Activated B cell treated with CpG ODN at 0.5 μM for 24 hours (primary cell): ENCODE results near the gene NAGLU. TPM values are rescaled to one million over a fixed set of nuclear protein-coding genes. Genes with fewer than 3 reads are reported as not detected.

Source experiments
- ATAC-seq: fragments of 200-7000 bp; cut with Tn5 transposase; one replicate; pipeline ENCODE4 v1.10.0; 2021; ENCODE audit warnings: low read depth, mild to moderate bottlenecking, moderate library complexity
- CTCF ChIA-PET: fragments of 350-600 bp; sonication (Branson Sonifier 250); formaldehyde crosslinking; loops from one replicate; lab custom pipeline; 2021; ENCODE audit warnings: antibody characterized with exemption; lab: Charles Lee
- POLR2A ChIA-PET: fragments of 350-600 bp; sonication (Branson Sonifier 250); formaldehyde crosslinking; loops from one replicate; lab custom pipeline; 2021; ENCODE audit warnings: antibody characterized with exemption; lab: Charles Lee
- DNase-seq: peaks from one replicate; pipeline ENCODE4 v3.0.0; 2022
- H3K27ac Mint-ChIP-seq: one replicate; pipeline ENCODE4 v1.8.0; 2020; ENCODE audit warnings: mixed read lengths
- H3K27me3 Mint-ChIP-seq: one replicate; pipeline ENCODE4 v1.8.0; 2021; ENCODE audit warnings: mixed read lengths
- H3K36me3 Mint-ChIP-seq: one replicate; pipeline ENCODE4 v1.8.0; 2021; ENCODE audit warnings: low read depth, mixed read lengths
- H3K4me1 Mint-ChIP-seq: one replicate; pipeline ENCODE4 v1.8.0; 2021; ENCODE audit warnings: mixed read lengths
- H3K4me3 Mint-ChIP-seq: one replicate; pipeline ENCODE4 v1.8.0; 2020; ENCODE audit warnings: mild to moderate bottlenecking, mixed read lengths
- H3K9me3 Mint-ChIP-seq: one replicate; pipeline ENCODE4 v1.8.0; 2020; ENCODE audit warnings: mixed read lengths
- intact Hi-C: fragments of 100-400 bp; cut with micrococcal nuclease; formaldehyde crosslinking; loops from one replicate; pipeline ENCODE4 v1.15.1; 2024
- total RNA-seq: library from RNA; stranded (reverse); gene quantifications from 2 replicates; pipeline ENCODE4 v1.2.3, GENCODE V29; 2022
- TF ChIP-seq, protein P1 (sequence below): fragments of 200-600 bp; IDR thresholded peaks from one replicate; pipeline ENCODE4 v1.8.0; 2022; ENCODE audit warnings: antibody characterized with exemption, mild to moderate bottlenecking

The NAGLU gene
- total RNA-seq, 1 donor from 2014 or later = 33.9 TPM

- ATAC-seq (no peak), DNase-seq (no peak)
- intact Hi-C loops = no loop called here
- TF ChIP-seq, protein P1, sequence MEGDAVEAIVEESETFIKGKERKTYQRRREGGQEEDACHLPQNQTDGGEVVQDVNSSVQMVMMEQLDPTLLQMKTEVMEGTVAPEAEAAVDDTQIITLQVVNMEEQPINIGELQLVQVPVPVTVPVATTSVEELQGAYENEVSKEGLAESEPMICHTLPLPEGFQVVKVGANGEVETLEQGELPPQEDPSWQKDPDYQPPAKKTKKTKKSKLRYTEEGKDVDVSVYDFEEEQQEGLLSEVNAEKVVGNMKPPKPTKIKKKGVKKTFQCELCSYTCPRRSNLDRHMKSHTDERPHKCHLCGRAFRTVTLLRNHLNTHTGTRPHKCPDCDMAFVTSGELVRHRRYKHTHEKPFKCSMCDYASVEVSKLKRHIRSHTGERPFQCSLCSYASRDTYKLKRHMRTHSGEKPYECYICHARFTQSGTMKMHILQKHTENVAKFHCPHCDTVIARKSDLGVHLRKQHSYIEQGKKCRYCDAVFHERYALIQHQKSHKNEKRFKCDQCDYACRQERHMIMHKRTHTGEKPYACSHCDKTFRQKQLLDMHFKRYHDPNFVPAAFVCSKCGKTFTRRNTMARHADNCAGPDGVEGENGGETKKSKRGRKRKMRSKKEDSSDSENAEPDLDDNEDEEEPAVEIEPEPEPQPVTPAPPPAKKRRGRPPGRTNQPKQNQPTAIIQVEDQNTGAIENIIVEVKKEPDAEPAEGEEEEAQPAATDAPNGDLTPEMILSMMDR = no peak
- Mint-ChIP-seq H3K4me1 (peaks cover 9% of the 10 kb centered on the region), H3K27me3 (no peaks in the 10 kb centered on the region), H3K4me3 (no peak overlapping the region), H3K27ac (no peak overlapping the region), H3K9me3 (no peaks in the 10 kb centered on the region), H3K36me3 (peaks cover 54% of the 10 kb centered on the region)
- ChIA-PET CTCF (interaction anchor here (6.7 kb wide), 1 partner anchor 85 kb away, joined by 49 read pairs; no protein-coding TSS in a partner anchor), POLR2A (no interaction called here)
These were observed 21.2 kb upstream of the NAGLU start for GRCh38 chr17:42514867-42515266.

DNA sequence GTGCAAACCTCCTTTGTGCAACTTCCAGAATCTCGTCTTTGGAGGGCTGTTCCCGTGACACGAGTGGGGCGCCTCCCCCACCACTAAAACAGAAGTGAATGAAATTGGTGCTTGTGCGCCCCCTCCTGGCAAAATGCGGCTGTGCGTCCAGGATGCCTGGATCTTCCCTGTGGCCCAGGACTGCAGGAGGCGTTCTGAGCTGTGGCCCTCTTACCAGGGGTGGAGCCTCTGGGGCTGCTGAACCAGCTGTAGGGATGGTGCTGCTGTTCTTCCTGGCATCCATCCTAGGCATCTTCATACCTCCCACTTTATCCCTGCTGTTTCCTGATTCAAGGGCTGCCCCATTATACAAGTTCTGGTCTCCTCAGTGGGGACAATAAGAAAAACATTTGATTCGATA lies 18.5 kb upstream of the NAGLU start:
- Mint-ChIP-seq H3K27ac (no peak overlapping the region), H3K9me3 (no peaks in the 10 kb centered on the region), H3K27me3 (no peaks in the 10 kb centered on the region), H3K4me1 (peaks cover 7% of the 10 kb centered on the region), H3K4me3 (no peak overlapping the region), H3K36me3 (peaks cover 52% of the 10 kb centered on the region)
- TF ChIP-seq, protein P1 = peak; percentile 64
- POLR2A ChIA-PET = interaction anchor here (0.6 kb wide), 1 partner anchor 92 kb away, joined by 3 read pairs; no protein-coding TSS in a partner anchor
- CTCF ChIA-PET = interaction anchor here (0.5 to 6.7 kb wide), 9 partner anchors 13 to 205 kb away, joined by 3 to 49 read pairs (median 3); partner anchors contain the start of gene NAGLU
- peak; percentile 75 for DNase-seq
- intact Hi-C loops = loop anchor here (1.0 to 2.0 kb wide), 4 partner anchors 89 to 205 kb away; no protein-coding TSS in a partner anchor
- ATAC-seq = peak; percentile 92

DNA sequence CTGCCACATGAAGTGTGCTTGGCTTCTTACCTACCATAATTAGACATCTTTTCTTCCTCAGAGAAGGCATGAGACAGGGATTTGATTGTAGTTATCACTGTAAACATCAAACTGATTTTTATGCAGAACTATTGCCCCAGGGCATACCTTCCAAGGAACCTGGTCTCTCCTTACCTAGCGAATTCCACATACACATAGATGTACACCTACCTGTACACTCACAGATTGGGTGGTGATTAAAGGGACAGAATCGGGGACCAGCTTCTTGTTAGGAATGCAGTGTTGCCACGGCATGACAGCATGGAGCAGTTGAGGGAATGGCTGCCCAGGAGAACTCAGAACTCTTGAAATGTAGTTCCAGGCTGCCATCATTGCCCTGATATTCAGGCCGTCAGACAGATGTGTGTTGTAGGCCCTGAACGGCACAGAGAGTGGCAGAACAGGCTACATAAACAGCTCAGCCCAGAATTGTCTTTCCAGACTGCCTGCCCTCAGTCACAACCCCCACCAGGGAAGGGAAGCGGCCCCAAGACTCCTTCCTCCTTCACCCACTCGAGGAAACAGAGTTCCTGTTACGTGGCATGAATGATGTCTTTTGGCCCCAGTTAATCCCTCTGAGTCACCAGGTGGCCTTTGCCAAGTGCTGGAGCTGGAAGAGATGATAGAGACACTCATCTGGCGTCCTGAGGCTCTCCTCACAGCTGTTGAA lies 17.8 kb upstream of the NAGLU start:
- ATAC-seq (no peak), DNase-seq (no peak)
- Mint-ChIP-seq H3K4me3 (no peak overlapping the region), H3K4me1 (peaks cover 5% of the 10 kb centered on the region), H3K36me3 (peaks cover 55% of the 10 kb centered on the region), H3K27me3 (no peaks in the 10 kb centered on the region), H3K27ac (no peak overlapping the region), H3K9me3 (no peaks in the 10 kb centered on the region)
- ChIA-PET CTCF (interaction anchor here (0.5 to 6.7 kb wide), 13 partner anchors 9 to 707 kb away, joined by 3 to 49 read pairs (median 3); partner anchors contain the start of genes CAVIN1, NAGLU and P3H4), POLR2A (interaction anchor here (0.6 kb wide), 1 partner anchor 92 kb away, joined by 3 read pairs; no protein-coding TSS in a partner anchor)
- intact Hi-C loops = no loop called here
- TF ChIP-seq, protein P1 = no peak

GRCh38 chr17:42518755-42519545 lies 17.1 kb upstream of the NAGLU start:
- Mint-ChIP-seq H3K27me3 (no peaks in the 10 kb centered on the region), H3K4me3 (no peak overlapping the region), H3K4me1 (peaks cover 5% of the 10 kb centered on the region), H3K36me3 (peaks cover 54% of the 10 kb centered on the region), H3K9me3 (no peaks in the 10 kb centered on the region), H3K27ac (no peak overlapping the region)
- CTCF ChIA-PET = interaction anchor here (0.7 to 6.7 kb wide), 8 partner anchors 8 to 707 kb away, joined by 3 to 49 read pairs (median 4); partner anchors contain the start of genes CAVIN1 and P3H4
- no peak for ATAC-seq
- intact Hi-C loops = no loop called here
- POLR2A ChIA-PET = interaction anchor here (0.6 to 1.1 kb wide), 2 partner anchors 17 to 157 kb away, joined by 3 read pairs; partner anchors contain the start of gene NAGLU
- TF ChIP-seq, protein P1 = no peak
- DNase-seq = no peak
